ENCODE results near the gene TPBGL.

Gene TPBGL

DNA sequence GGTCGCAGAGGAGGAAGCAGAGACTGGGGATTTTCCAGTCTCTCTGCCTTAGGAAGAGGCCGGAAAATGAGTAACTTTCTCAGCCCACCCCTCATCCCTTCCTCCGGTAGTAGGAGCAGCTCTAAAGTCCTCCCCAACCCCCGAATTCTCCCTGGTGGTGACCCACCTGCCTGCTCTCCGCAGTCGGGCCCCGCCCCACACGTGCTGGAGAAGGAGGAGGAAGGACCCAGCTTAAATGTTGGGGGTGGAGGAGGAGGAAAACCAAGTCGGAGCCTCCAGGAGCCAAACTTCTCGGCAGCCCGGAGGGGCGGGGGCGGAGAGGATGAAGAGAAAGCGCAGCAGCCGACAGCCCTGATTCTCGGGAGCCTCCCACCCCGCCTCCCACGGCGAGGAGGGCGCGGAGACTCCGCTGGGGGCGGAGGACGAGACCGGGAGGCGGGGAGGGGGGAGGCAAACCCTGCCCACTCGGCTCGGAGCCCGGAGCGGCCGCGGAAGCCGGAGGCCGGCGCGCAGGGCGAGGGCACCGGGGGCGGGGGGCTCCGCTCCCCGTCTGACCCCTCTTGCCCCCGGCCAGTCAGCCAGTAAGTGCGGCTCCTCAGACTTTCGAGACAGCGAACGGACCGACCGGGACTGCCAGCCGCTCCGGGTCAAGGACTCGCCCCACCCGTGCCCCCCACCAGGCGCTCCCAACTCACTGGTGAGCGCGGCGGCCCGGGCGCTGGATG is at the start of gene TPBGL:
TSS of gene TPBGL (plus strand) at position 464 of the 725 bp plus-strand sequence. CDS start 276 bp downstream, outside the sequence.
- DNase-seq = no peak

GRCh38 chr11:75191330-75191717 is 49.2 kb upstream of the TPBGL start:
- DNase-seq = no peak

DNA sequence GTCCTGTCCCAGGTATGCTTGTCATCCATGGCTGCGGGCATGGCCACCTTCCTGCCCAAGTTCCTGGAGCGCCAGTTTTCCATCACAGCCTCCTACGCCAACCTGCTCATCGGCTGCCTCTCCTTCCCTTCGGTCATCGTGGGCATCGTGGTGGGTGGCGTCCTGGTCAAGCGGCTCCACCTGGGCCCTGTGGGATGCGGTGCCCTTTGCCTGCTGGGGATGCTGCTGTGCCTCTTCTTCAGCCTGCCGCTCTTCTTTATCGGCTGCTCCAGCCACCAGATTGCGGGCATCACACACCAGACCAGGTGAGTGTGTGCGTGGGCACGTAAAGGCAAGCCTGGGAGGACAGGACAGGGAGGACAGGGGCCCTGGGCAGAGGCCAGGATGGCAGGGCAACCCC is 47.3 kb upstream of the TPBGL start:
- DNase-seq = no peak

- DNase-seq = no peak
These were observed 46.9 kb upstream of the TPBGL start for GRCh38 chr11:75193711-75194110.

- no peak for DNase-seq
These were observed 46.4 kb upstream of the TPBGL start for GRCh38 chr11:75194147-75194546.

DNA sequence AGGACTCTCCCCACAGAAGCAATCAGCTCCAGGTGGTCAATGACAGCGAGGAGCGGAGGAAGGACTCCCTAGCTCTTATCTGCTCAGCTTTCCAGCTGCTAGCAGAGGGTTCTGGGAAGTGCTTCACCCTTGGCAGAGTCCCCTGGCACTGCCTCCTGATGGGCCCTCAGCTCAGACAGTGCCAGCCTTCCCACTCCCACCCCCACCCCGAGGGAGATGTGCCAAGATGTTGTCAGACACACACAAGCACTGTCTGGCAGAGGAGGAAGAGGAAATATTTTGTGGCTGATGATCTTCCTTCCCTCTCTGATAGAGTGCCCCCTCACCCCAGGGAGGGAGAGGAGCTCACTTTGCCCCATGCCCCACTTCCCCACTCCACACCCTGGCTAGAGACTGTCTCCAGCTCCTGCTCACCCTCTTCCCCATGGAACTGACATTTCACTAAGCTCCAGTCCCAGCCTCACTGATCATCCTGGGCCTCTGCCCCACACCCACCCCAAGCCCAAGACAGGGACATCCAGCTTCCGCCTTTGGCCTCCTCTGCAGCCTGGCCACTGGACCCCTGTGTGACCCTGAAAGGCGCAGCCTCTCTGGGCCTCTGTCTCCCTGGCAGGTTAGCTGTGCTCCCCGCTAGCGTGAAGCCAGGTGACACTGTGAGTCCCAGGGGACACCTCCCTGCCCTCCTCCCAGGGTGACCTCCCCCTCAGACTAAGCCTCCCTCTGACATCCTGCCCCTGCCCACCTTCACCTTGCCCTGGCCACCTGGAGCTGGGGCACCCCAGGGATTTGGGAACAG is 45.2 kb upstream of the TPBGL start:
- no peak for DNase-seq

GRCh38 chr11:75196426-75196825 is 44.1 kb upstream of the TPBGL start:
- DNase-seq = no peak

DNA sequence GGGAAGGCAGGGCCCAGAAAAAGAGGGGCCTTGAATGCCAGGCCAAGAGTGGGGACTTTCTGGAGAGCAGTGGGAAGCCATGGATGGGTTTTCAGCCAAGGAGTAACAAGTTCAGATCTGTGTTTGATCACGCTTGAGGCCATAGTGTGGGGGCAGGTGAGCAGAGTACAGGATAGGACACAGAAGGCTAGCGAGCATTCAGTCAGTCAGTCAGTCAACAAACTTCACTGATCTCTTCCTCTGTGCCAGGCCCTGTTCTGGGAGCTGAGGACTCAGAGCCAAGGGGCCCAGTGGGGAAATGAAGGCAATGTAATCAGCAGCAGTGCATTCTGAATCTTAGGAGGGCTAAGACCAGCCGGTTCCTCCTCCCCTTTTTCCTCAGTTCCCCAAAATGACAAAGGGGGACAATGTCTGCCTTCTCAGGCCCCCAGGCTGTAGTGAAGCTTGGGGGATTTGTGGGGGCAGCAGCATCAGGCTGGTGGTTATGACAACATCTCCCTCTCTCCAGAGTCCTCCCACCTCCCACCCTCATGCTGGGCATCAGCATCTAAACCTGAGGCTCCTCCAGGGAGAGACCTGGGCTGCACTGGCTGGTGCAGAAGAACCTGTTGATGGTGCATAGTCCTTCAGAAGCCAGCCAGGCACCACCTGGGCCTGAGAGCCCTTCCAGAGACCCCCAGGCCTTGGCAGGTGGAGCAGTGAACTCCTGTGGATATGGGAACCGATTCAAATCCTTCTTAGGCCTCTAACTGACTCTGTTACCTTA is 42.9 kb upstream of the TPBGL start:
- no peak for DNase-seq

- no peak for DNase-seq
These were observed 42.1 kb upstream of the TPBGL start for GRCh38 chr11:75198278-75198973.

DNA sequence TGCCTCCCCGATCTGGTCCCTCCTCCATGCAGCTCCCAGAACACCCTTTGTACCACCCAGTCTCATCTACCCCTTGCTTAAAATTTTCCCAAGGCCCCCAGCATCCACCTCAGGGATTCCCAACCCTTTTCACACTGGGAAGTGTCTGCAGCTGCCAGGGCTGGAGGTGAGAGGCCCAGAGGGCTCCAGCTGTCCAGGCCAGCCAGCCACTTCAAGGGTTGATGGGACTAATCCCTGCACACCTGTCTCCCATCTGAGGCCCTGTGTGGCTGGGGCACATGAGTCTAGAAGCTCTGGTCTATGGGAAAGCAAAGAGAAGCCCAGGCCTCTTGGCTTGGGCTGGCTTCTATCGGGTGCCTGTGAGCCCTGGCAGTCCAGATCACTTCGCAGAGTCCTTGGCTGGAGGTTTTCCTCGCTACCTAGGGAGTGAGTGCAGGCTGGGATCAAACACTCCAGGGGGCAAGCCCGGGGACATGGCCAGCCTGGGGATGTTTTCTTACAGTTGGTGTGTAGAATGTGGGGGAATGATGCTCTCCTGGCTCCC is 41.1 kb upstream of the TPBGL start:
- no peak for DNase-seq

DNA sequence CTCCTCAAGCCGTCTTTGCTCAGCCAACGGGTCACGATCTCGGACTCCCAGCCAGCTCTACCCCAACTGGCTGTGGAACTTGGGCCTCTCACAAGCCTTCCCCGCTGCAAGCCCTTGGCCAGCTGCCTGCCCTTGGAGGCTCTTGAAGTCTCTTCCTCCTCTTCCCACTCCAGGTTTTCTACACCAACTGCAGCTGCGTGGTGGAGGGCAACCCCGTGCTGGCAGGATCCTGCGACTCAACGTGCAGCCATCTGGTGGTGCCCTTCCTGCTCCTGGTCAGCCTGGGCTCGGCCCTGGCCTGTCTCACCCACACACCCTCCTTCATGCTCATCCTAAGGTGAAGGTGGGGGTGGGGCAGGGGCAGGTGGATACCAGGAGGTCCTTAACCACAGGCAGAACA is 40.5 kb upstream of the TPBGL start:
- no peak for DNase-seq

DNA sequence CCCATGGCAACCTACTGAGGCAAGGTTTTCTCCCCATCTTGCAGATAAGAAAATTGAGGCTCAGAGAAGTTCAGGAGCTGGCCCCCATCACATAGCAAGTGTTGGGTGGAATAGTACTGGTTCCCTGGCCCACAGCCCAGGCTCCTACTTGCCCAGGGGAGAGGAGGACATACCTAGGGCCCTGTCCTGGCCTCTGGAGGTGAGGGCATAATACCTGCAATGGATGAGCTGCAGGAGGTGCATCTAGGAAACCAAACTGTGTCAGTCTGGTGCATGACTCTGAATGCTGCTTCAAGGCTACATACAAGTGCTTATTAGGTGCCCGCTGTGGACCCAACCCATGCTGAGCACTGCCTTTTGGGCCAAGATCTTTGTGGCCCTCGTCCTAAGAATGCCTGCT is 40.0 kb upstream of the TPBGL start:
- DNase-seq = no peak

- DNase-seq = no peak
These were observed 38.8 kb upstream of the TPBGL start for GRCh38 chr11:75201771-75202170.

DNA sequence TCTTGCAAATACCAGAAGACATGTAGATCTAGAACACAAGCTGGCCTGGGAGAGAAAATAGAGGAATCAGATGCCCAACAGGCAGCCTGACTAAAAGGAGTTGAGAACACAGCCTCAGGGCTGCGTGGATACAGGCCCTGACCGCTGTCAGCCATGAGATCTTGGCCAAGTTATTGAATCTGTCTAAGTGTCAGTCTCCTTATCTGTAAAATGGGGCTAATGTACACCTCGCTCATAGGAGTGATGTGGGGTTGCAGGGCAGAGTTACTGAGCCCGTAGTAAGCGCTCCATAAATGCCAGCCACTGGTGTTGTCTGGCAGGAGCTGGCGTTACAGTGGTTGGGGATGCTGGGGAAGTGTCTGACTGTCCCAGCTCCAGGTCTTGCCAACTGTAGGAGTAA is 38.4 kb upstream of the TPBGL start:
- no peak for DNase-seq

DNA sequence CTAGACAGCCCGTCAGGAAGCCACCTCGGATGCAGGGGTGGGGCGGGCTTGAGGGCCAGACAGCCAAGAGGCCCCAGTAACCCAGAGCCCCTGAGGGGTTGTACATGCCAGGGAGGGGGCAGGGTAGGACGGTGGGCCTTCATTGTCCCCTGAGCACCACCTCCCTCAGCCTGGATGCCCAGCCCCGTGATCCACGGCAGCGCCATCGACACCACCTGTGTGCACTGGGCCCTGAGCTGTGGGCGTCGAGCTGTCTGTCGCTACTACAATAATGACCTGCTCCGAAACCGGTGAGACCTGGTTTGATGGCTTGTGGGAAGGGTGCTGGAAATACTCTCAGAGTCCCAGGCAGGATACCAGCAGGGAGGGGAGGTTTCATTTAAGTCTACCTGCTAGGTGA is 37.4 kb upstream of the TPBGL start:
- no peak for DNase-seq

DNA sequence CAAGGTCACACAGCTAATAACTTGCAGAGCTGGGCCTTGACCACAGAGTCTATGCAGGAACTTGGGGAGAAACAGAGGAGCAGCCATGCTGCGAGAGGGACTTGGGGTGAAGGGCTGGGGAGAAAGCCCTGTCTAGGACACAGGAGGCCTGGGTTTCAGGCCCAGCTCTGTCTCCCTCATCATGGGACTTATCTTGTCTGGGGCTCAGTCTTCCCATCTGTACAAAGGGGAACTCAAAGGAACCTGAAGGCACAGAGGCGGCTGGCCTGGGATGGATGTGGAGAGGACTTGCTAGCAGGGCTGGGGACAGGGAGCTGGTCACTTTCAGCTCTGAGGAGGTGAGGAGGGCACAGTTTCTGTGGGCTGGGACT is 36.9 kb upstream of the TPBGL start:
- no peak for DNase-seq

DNA sequence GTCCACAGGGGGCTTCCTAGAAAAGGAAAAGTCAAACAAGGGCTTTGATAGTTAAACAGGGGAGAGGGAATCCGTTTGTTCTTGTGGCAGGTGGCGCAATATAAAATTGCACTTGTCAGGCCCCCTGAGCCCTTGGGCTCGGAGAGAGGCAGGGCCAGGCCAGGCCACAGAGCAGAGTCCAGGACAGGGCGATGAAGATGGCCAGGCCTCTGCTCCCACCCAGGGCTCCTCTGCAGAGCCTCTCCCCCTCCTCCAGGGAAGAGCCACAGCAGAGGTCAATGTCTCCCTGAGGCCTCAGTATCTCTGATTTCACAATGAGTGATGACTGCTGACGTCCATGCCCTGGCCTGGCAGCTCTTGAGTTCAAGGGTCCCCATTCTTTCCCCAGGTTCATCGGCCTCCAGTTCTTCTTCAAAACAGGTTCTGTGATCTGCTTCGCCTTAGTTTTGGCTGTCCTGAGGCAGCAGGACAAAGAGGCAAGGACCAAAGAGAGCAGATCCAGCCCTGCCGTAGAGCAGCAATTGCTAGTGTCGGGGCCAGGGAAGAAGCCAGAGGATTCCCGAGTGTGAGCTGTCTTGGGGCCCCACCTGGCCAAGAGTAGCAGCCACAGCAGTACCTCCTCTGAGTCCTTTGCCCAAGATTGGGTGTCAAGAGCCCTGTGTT is 36.4 kb upstream of the TPBGL start:
- DNase-seq = no peak

DNA sequence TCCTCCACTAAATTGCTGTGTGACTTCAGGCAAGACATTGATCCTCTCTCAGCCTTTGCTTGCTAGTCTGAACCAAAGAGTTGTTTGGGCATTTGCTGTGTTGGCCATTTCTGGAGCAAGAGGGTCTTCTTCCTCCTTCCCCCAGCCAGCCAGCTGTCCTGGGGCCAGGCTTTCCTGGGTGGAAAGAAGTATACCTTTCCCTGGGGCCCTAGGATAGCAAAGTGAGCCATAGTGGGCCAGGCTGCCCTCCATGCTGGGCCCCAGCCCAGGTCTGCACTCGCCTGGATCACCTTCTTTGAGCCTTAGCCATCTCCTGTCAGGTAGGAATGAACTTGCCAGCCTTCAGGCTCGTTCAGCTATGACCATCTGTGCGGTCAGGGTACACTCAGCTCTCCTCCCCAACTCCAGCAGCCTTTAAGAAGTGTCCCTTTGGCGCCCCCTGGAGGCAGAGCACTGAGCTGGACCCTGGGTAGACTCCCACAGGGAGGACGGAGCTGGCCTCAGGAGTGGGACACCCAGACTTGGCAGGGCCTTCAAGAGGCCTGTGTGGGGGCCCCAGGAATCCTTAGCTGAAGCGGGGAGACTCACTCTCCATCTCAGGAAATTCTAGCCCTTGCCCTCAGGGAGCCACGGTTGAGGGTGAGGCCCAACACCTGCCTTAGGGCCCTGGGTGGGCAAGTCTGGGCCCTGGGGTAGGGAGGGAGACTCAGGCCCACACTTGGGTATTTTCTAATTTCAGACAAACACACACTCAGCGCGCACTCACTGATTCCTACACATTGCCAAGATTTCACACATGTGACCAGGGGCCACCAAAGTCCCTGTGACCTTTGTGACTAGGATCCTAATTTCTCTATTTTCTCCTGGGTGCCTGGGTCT is 35.6 kb upstream of the TPBGL start:
- DNase-seq = peak; percentile 70

DNA sequence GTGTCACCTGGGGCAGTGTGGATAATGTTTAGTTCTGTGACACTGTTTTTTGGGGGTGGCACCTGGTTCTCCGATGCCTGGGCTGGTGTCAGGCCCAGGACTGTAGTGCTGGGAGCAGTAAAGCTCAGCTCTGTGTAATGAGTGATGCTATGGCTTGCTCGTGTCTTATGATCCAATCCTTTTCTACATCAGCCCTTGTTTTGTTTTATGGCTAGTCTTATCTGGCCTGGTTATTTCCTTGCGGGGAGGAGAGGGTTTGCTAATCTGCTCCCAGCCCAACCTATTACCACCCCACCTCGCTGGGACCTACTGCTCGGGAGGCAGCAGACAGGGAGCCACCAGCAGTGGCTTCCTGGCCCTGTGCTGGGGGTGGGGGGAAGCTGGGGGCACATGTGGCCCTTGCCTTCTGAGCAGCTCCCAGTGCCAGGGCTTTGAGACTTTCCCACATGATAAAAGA is 35.0 kb upstream of the TPBGL start:
- no peak for DNase-seq

- no peak for DNase-seq
These were observed 32.1 kb upstream of the TPBGL start for GRCh38 chr11:75208446-75208845.

DNA sequence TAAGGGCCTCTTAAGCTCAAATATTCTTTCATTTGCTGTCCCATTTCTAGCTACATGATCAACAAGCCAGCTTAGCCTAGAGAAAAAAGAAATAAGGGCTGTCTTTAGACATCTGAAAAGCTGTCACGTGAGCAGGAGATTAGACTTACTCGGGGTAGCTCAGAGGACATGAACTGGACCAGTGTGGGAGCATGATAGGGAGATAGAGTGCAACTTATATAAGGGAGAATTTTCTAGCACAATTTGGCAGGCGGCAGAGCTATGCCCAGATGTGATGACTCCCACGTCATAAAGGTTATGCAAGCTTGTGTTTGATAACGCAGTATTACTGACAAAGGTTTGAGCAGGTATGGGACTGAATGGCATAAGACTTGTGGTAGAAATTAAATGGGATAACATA is 28.2 kb upstream of the TPBGL start:
- DNase-seq = no peak

Measured in NK-92 treated with Interleukin-12 subunit alpha and Interleukin-12 subunit beta, amount 100 ng/mL, for 24 hours (cell line).